C4-2B (cell line): Measurements from ENCODE around the gene GIMAP8.

ENCODE experiments used
- CTCF ChIP-seq: fragments of 450-650 bp; conservative IDR thresholded peaks from 2 replicates; pipeline ENCODE4 v1.5.1; 2017; ENCODE audit warnings: mild to moderate bottlenecking
- ZFX ChIP-seq: fragments of 450-650 bp; IDR thresholded peaks from 2 replicates; pipeline ENCODE4 v1.6.1; 2017

GRCh38 chr7:150404172-150404804 is 46.1 kb upstream of the GIMAP8 start:
- TF ChIP-seq CTCF (no peak), ZFX (no peak)
